ENCODE measurements around the gene ARHGAP15. TPM values are rescaled to one million over a fixed set of nuclear protein-coding genes. Genes with fewer than 3 reads are reported as not detected.

ARHGAP15 gene
- total and polyA plus RNA-seq, 4 experiments from 2014 or later: 218 to 524 (median 365) TPM

- intact Hi-C loops (cut with micrococcal nuclease): no loop called here
- Histone ChIP-seq H3K4me1 (ENCODE audit: insufficient read depth, low read length) (peaks cover 13% of the 10 kb centered on the region), H3K36me3 (ENCODE audit: insufficient read depth, low read length) (no peaks in the 10 kb centered on the region), H3K4me3 (ENCODE audit: low read length in 2 of 2) (no peak overlapping the region), H3K9me3 (ENCODE audit: control insufficient read depth in 1 of 2, low read length in 2 of 2) (no peaks in the 10 kb centered on the region), H3K27me3 (ENCODE audit: insufficient read depth, low read length) (no peaks in the 10 kb centered on the region), H3K27ac (ENCODE audit: low read depth, low read length) (no peak overlapping the region)
- no peak for DNase-seq
- Mint-ChIP-seq H3K27ac (peak overlapping the region in 3 of 7 donors; percentile 13 to 49 (median 24)), H3K4me3 (no peak overlapping the region), H3K27me3 (no peaks in the 10 kb centered on the region), H3K4me1 (peaks cover 27 to 63% (median 52%) of the 10 kb centered on the region in 4 donors), H3K9me3 (peaks cover 0 to 1% (median 0%) of the 10 kb centered on the region in 8 donors), H3K36me3 (peaks cover 30 to 40% of the 10 kb centered on the region in 2 donors)
- POLR2A ChIA-PET (ENCODE audit: partially characterized antibody): no interaction called here
- CTCF ChIA-PET (ENCODE audit: partially characterized antibody): no interaction called here
These were observed 559.0 kb downstream of the ARHGAP15 start for GRCh38 chr2:143688248-143688647.

GRCh38 chr2:143688815-143689214 is 559.6 kb downstream of the ARHGAP15 start:
- peaks cover 31 to 40% of the 10 kb centered on the region in 2 donors for H3K36me3 Mint-ChIP-seq
- DNase-seq: no peak
- H3K9me3 Mint-ChIP-seq: peaks cover 0 to 1% (median 0%) of the 10 kb centered on the region in 8 donors
- ChIA-PET CTCF (ENCODE audit: partially characterized antibody) (no interaction called here), POLR2A (ENCODE audit: partially characterized antibody) (no interaction called here)
- H3K27me3 Mint-ChIP-seq: no peaks in the 10 kb centered on the region
- H3K4me3 ChIP-seq (ENCODE audit: low read length in 2 of 2): no peak overlapping the region
- intact Hi-C loops (cut with micrococcal nuclease): no loop called here
- H3K4me1 ChIP-seq (ENCODE audit: insufficient read depth, low read length): peaks cover 13% of the 10 kb centered on the region
- H3K27me3 ChIP-seq (ENCODE audit: insufficient read depth, low read length): no peaks in the 10 kb centered on the region
- H3K4me1 Mint-ChIP-seq: peaks cover 27 to 63% (median 52%) of the 10 kb centered on the region in 4 donors
- no peak overlapping the region for H3K4me3 Mint-ChIP-seq
- no peaks in the 10 kb centered on the region for H3K9me3 ChIP-seq (ENCODE audit: control insufficient read depth in 1 of 2, low read length in 2 of 2)
- H3K27ac Mint-ChIP-seq: peak overlapping the region in 1 of 7 donors; percentile 13
- H3K36me3 ChIP-seq (ENCODE audit: insufficient read depth, low read length): no peaks in the 10 kb centered on the region
- H3K27ac ChIP-seq (ENCODE audit: low read depth, low read length): no peak overlapping the region

GRCh38 chr2:143689541-143689940 is 560.3 kb downstream of the ARHGAP15 start:
- no peak for DNase-seq
- Histone ChIP-seq H3K36me3 (ENCODE audit: insufficient read depth, low read length) (no peaks in the 10 kb centered on the region), H3K4me3 (ENCODE audit: low read length in 2 of 2) (no peak overlapping the region), H3K27ac (ENCODE audit: low read depth, low read length) (no peak overlapping the region), H3K27me3 (ENCODE audit: insufficient read depth, low read length) (no peaks in the 10 kb centered on the region), H3K9me3 (ENCODE audit: control insufficient read depth in 1 of 2, low read length in 2 of 2) (no peaks in the 10 kb centered on the region), H3K4me1 (ENCODE audit: insufficient read depth, low read length) (peaks cover 13% of the 10 kb centered on the region)
- Mint-ChIP-seq H3K36me3 (peaks cover 31 to 37% of the 10 kb centered on the region in 2 donors), H3K9me3 (peaks cover 0 to 1% (median 0%) of the 10 kb centered on the region in 8 donors), H3K4me1 (peaks cover 28 to 65% (median 47%) of the 10 kb centered on the region in 4 donors), H3K27me3 (no peaks in the 10 kb centered on the region), H3K4me3 (no peak overlapping the region), H3K27ac (peak overlapping the region in 1 of 7 donors; percentile 36)
- intact Hi-C loops (cut with micrococcal nuclease): no loop called here
- POLR2A ChIA-PET (ENCODE audit: partially characterized antibody): interaction anchor here (1.1 kb wide), 1 partner anchor 10 kb away, joined by 3 read pairs; no protein-coding TSS in a partner anchor
- CTCF ChIA-PET (ENCODE audit: partially characterized antibody): no interaction called here

GRCh38 chr2:143690235-143690634 is 561.0 kb downstream of the ARHGAP15 start:
- H3K4me1 Mint-ChIP-seq: peaks cover 30 to 62% (median 41%) of the 10 kb centered on the region in 4 donors
- Histone ChIP-seq H3K36me3 (ENCODE audit: insufficient read depth, low read length) (no peaks in the 10 kb centered on the region), H3K27me3 (ENCODE audit: insufficient read depth, low read length) (no peaks in the 10 kb centered on the region), H3K4me3 (ENCODE audit: low read length in 2 of 2) (no peak overlapping the region), H3K9me3 (ENCODE audit: control insufficient read depth in 1 of 2, low read length in 2 of 2) (no peaks in the 10 kb centered on the region), H3K27ac (ENCODE audit: low read depth, low read length) (no peak overlapping the region), H3K4me1 (ENCODE audit: insufficient read depth, low read length) (peaks cover 13% of the 10 kb centered on the region)
- ChIA-PET CTCF (ENCODE audit: partially characterized antibody) (interaction anchor here (0.9 kb wide), 1 partner anchor 10 kb away, joined by 3 read pairs; no protein-coding TSS in a partner anchor), POLR2A (ENCODE audit: partially characterized antibody) (interaction anchor here (1.1 kb wide), 1 partner anchor 10 kb away, joined by 3 read pairs; no protein-coding TSS in a partner anchor)
- no peak for DNase-seq
- H3K36me3 Mint-ChIP-seq: peaks cover 31 to 37% of the 10 kb centered on the region in 2 donors
- intact Hi-C loops (cut with micrococcal nuclease): no loop called here
- no peaks in the 10 kb centered on the region for H3K27me3 Mint-ChIP-seq
- no peak overlapping the region for H3K4me3 Mint-ChIP-seq
- peaks cover 0 to 1% (median 0%) of the 10 kb centered on the region in 8 donors for H3K9me3 Mint-ChIP-seq
- H3K27ac Mint-ChIP-seq: no peak overlapping the region

GRCh38 chr2:143691121-143691520 is 561.9 kb downstream of the ARHGAP15 start:
- intact Hi-C loops (cut with micrococcal nuclease): no loop called here
- H3K36me3 ChIP-seq (ENCODE audit: insufficient read depth, low read length): no peaks in the 10 kb centered on the region
- DNase-seq: no peak
- H3K4me3 Mint-ChIP-seq: no peak overlapping the region
- H3K27ac ChIP-seq (ENCODE audit: low read depth, low read length): no peak overlapping the region
- ChIA-PET CTCF (ENCODE audit: partially characterized antibody) (interaction anchor here (0.9 kb wide), 1 partner anchor 11 kb away, joined by 3 read pairs; no protein-coding TSS in a partner anchor), POLR2A (ENCODE audit: partially characterized antibody) (no interaction called here)
- H3K36me3 Mint-ChIP-seq: peaks cover 35 to 37% of the 10 kb centered on the region in 2 donors
- peaks cover 0 to 1% (median 0%) of the 10 kb centered on the region in 8 donors for H3K9me3 Mint-ChIP-seq
- peak overlapping the region in 2 of 7 donors; percentile 24 to 75 for H3K27ac Mint-ChIP-seq
- H3K27me3 ChIP-seq (ENCODE audit: insufficient read depth, low read length): no peaks in the 10 kb centered on the region
- peaks cover 13% of the 10 kb centered on the region for H3K4me1 ChIP-seq (ENCODE audit: insufficient read depth, low read length)
- no peak overlapping the region for H3K4me3 ChIP-seq (ENCODE audit: low read length in 2 of 2)
- no peaks in the 10 kb centered on the region for H3K27me3 Mint-ChIP-seq
- H3K9me3 ChIP-seq (ENCODE audit: control insufficient read depth in 1 of 2, low read length in 2 of 2): no peaks in the 10 kb centered on the region
- H3K4me1 Mint-ChIP-seq: peaks cover 33 to 67% (median 40%) of the 10 kb centered on the region in 4 donors

- Histone ChIP-seq H3K4me3 (ENCODE audit: low read length in 2 of 2) (no peak overlapping the region), H3K9me3 (ENCODE audit: control insufficient read depth in 1 of 2, low read length in 2 of 2) (no peaks in the 10 kb centered on the region), H3K27ac (ENCODE audit: low read depth, low read length) (no peak overlapping the region), H3K27me3 (ENCODE audit: insufficient read depth, low read length) (no peaks in the 10 kb centered on the region), H3K4me1 (ENCODE audit: insufficient read depth, low read length) (peaks cover 5% of the 10 kb centered on the region), H3K36me3 (ENCODE audit: insufficient read depth, low read length) (no peaks in the 10 kb centered on the region)
- Mint-ChIP-seq H3K36me3 (peaks cover 30 to 35% of the 10 kb centered on the region in 2 donors), H3K9me3 (peaks cover 0 to 1% (median 0%) of the 10 kb centered on the region in 8 donors), H3K4me3 (no peak overlapping the region), H3K27ac (peak overlapping the region in 1 of 7 donors; percentile 44), H3K27me3 (no peaks in the 10 kb centered on the region), H3K4me1 (peaks cover 29 to 59% (median 34%) of the 10 kb centered on the region in 4 donors)
- POLR2A ChIA-PET (ENCODE audit: partially characterized antibody): no interaction called here
- CTCF ChIA-PET (ENCODE audit: partially characterized antibody): no interaction called here
- intact Hi-C loops (cut with micrococcal nuclease): no loop called here
- no peak for DNase-seq
These were observed 562.9 kb downstream of the ARHGAP15 start for GRCh38 chr2:143692162-143692561.

GRCh38 chr2:143692967-143693366 is 563.7 kb downstream of the ARHGAP15 start:
- peaks cover 30 to 59% (median 38%) of the 10 kb centered on the region in 4 donors for H3K4me1 Mint-ChIP-seq
- H3K27ac Mint-ChIP-seq: peak overlapping the region in 1 of 7 donors; percentile 34
- DNase-seq: no peak
- peaks cover 33 to 35% of the 10 kb centered on the region in 2 donors for H3K36me3 Mint-ChIP-seq
- no peak overlapping the region for H3K27ac ChIP-seq (ENCODE audit: low read depth, low read length)
- intact Hi-C loops (cut with micrococcal nuclease): no loop called here
- no peaks in the 10 kb centered on the region for H3K36me3 ChIP-seq (ENCODE audit: insufficient read depth, low read length)
- H3K4me3 Mint-ChIP-seq: no peak overlapping the region
- no peaks in the 10 kb centered on the region for H3K27me3 ChIP-seq (ENCODE audit: insufficient read depth, low read length)
- H3K4me1 ChIP-seq (ENCODE audit: insufficient read depth, low read length): no peaks in the 10 kb centered on the region
- no peaks in the 10 kb centered on the region for H3K27me3 Mint-ChIP-seq
- H3K9me3 Mint-ChIP-seq: peaks cover 0 to 1% (median 0%) of the 10 kb centered on the region in 8 donors
- ChIA-PET POLR2A (ENCODE audit: partially characterized antibody) (no interaction called here), CTCF (ENCODE audit: partially characterized antibody) (no interaction called here)
- no peak overlapping the region for H3K4me3 ChIP-seq (ENCODE audit: low read length in 2 of 2)
- no peaks in the 10 kb centered on the region for H3K9me3 ChIP-seq (ENCODE audit: control insufficient read depth in 1 of 2, low read length in 2 of 2)

All from CD4-positive, alpha-beta memory T cell (primary cell).